ENCODE data around the gene ODC1. TPM values are rescaled to one million over a fixed set of nuclear protein-coding genes. Genes with fewer than 3 reads are reported as not detected.

ODC1 gene
- total RNA-seq, 2 donors from 2014 or later = 31.9 to 59.7 TPM

DNA sequence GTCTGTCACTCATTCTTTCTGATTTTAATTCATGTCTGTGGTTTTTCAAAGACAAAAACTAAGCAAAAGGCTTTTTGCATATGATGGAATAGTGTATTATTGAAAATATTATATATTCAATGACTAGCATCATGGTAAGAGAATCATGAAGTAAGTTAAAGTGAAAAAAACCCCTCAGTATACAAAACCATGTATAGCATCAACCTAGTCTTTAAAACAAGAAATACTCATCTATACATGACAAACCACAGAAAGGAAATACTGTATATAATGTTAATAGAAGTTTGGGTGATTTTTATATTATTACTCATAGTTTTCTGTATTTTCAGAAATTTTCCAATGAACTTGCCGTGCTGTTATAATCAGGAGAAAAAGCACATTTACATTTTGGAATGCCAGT lies 38.0 kb upstream of the ODC1 start:
- H3K36me3 ChIP-seq (replicated peaks in 1 of 2; ENCODE audit: insufficient read depth in 1 of 2, low read depth in 2 of 2) = no peaks in the 10 kb centered on the region
- no peak for ATAC-seq
- DNase-seq = no peak
- WGBS, 2 donors = 73 to 80% methylated on average over 1 of the region's 1 CpG
- H3K9me3 ChIP-seq = no peaks in the 10 kb centered on the region
- no peaks in the 10 kb centered on the region for H3K27me3 ChIP-seq
- TF ChIP-seq, protein P1, sequence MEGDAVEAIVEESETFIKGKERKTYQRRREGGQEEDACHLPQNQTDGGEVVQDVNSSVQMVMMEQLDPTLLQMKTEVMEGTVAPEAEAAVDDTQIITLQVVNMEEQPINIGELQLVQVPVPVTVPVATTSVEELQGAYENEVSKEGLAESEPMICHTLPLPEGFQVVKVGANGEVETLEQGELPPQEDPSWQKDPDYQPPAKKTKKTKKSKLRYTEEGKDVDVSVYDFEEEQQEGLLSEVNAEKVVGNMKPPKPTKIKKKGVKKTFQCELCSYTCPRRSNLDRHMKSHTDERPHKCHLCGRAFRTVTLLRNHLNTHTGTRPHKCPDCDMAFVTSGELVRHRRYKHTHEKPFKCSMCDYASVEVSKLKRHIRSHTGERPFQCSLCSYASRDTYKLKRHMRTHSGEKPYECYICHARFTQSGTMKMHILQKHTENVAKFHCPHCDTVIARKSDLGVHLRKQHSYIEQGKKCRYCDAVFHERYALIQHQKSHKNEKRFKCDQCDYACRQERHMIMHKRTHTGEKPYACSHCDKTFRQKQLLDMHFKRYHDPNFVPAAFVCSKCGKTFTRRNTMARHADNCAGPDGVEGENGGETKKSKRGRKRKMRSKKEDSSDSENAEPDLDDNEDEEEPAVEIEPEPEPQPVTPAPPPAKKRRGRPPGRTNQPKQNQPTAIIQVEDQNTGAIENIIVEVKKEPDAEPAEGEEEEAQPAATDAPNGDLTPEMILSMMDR (IDR thresholded peaks at IDR 0.05) = no peak
- no peak for TF ChIP-seq POLR2A (IDR thresholded peaks at IDR 0.05)
- no peak overlapping the region for H3K4me3 ChIP-seq
- no peak overlapping the region for H3K27ac ChIP-seq
- intact Hi-C loops (cut with DNase I) = no loop called here
- peaks cover 13% of the 10 kb centered on the region for H3K4me1 ChIP-seq

DNA sequence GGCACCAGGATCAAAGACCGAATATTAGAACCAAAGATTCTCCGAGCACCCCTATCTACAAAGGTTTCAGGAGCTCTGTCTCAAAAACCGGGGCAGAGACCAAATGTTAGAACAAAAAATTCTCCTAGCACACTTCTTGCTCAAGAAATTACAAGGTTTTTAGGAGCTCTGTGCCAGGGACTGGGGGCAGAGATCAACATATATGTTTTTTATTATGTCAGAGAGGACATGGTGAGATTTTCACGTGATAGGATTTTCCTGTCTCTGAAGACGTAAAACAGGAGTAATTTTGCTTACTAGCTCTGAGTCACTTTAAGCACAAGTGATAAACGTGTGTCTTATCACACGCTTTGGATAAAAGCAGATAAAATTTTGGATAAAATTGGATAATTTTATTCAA lies 34.8 kb upstream of the ODC1 start:
- Histone ChIP-seq H3K27ac (no peak overlapping the region), H3K9me3 (no peaks in the 10 kb centered on the region), H3K36me3 (replicated peaks in 1 of 2; ENCODE audit: insufficient read depth in 1 of 2, low read depth in 2 of 2) (no peaks in the 10 kb centered on the region), H3K4me3 (no peak overlapping the region), H3K4me1 (peaks cover 9% of the 10 kb centered on the region), H3K27me3 (no peaks in the 10 kb centered on the region)
- no peak for DNase-seq
- intact Hi-C loops (cut with DNase I) = no loop called here
- ATAC-seq = no peak
- 50 to 57% methylated on average over 7 of the region's 7 CpGs for WGBS, 2 donors
- no peak for TF ChIP-seq POLR2A (IDR thresholded peaks at IDR 0.05)
- TF ChIP-seq, protein P1 (IDR thresholded peaks at IDR 0.05) = no peak

DNA sequence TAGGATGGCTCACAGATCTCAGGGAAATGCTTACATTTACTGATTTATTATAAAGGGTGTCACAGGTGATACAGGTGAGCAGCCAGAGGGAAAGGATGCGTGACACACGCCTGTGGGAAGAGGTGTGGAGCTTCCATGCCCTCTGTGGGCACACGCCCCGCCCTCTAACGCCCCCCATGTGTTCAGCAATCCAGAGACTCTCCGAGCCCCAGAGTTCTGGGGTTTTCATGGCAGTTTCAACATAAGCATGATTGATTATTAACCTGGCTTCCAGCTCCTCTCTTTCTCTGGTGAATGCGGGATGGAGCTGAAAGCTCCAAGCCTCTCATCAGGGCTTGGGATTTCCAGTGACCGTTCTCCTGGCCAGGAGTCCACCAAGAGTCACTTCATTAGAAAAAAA lies 34.3 kb upstream of the ODC1 start:
- no peaks in the 10 kb centered on the region for H3K36me3 ChIP-seq (replicated peaks in 1 of 2; ENCODE audit: insufficient read depth in 1 of 2, low read depth in 2 of 2)
- TF ChIP-seq, protein P1 (IDR thresholded peaks at IDR 0.05) = no peak
- no peak for TF ChIP-seq POLR2A (IDR thresholded peaks at IDR 0.05)
- no peaks in the 10 kb centered on the region for H3K27me3 ChIP-seq
- no peak overlapping the region for H3K27ac ChIP-seq
- intact Hi-C loops (cut with DNase I) = no loop called here
- peaks cover 9% of the 10 kb centered on the region for H3K4me1 ChIP-seq
- ATAC-seq = no peak
- no peaks in the 10 kb centered on the region for H3K9me3 ChIP-seq
- H3K4me3 ChIP-seq = no peak overlapping the region
- 50 to 53% methylated on average over 8 of the region's 8 CpGs for WGBS, 2 donors
- DNase-seq = no peak

DNA sequence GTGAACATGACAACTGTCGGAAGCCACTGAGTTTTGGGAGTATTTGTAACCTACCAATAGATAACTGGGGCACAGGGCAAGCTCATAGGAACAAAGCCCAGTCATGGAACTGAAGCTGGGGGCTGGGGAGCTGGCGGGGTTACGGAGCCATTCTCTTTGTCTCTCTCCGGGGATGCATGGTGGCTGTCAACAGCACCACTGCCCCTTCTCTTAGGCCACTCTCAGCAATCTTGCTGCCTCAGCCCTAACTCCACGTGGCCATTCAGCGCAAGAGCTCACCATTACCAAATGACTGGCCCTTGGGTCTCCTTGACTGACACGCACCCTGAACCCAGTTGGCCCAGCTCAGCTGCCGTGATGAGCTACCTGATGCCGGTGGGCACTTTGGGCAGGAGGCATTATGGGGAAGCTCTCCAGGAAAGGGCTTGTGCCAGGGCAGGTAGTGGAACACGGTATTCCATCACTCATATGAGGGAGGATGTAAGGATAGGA lies 33.6 kb upstream of the ODC1 start:
- no peak for DNase-seq

More for the DNA sequence above, 33.6 kb upstream of the ODC1 start:
- Histone ChIP-seq H3K4me3 (no peak overlapping the region), H3K27ac (no peak overlapping the region), H3K27me3 (no peaks in the 10 kb centered on the region), H3K4me1 (peaks cover 6% of the 10 kb centered on the region), H3K36me3 (replicated peaks in 1 of 2; ENCODE audit: insufficient read depth in 1 of 2, low read depth in 2 of 2) (no peaks in the 10 kb centered on the region), H3K9me3 (no peaks in the 10 kb centered on the region)
- TF ChIP-seq, protein P1 (IDR thresholded peaks at IDR 0.05) = no peak
- TF ChIP-seq POLR2A (IDR thresholded peaks at IDR 0.05) = no peak
- intact Hi-C loops (cut with DNase I) = no loop called here
- no peak for ATAC-seq
- 89 to 96% methylated on average over 9 to 10 of the region's 10 CpGs for WGBS, 2 donors
